Kidney (tissue), 14 donors: ENCODE measurements around the gene XRCC3. TPM values are rescaled to one million over a fixed set of nuclear protein-coding genes. Genes with fewer than 3 reads are reported as not detected.

Source experiments
- DNase-seq, 5 donors: peaks; one replicate each; pipeline ENCODE4 v3.0.0-alpha.2; 2013 to 2020
- FAIRE-seq: peaks from 2 replicates; lab custom pipeline; 2012; peaks lifted over from hg19 to GRCh38; lab: Jason Lieb, UNC
- H3K27ac ChIP-seq, 2 donors: one replicate each; pipeline ENCODE4 v1.7.0; 2013; ENCODE audit warnings: low read depth in 2 of 2, low read length in 2 of 2, inconsistent platforms in 1 of 2
- H3K27me3 ChIP-seq: one replicate; pipeline ENCODE4 v1.7.1; 2013; ENCODE audit warnings: low read length, inconsistent platforms; ENCODE audit not compliant: control insufficient read depth, insufficient read depth
- H3K36me3 ChIP-seq, 3 donors: one replicate each; pipeline versions ENCODE4 v1.7.0 to v1.7.1; 2013; ENCODE audit warnings: low read length in 3 of 3, control low read depth in 1 of 3, inconsistent platforms in 1 of 3; ENCODE audit not compliant: insufficient read depth in 3 of 3, control insufficient read depth in 2 of 3
- H3K4me1 ChIP-seq, 3 donors: one replicate each; pipeline versions ENCODE4 v1.7.0 to v1.7.1; 2013; ENCODE audit warnings: low read length in 3 of 3, inconsistent platforms in 1 of 3, low read depth in 1 of 3; ENCODE audit not compliant: control insufficient read depth in 2 of 3, insufficient read depth in 2 of 3
- H3K4me3 ChIP-seq, 3 donors: one replicate each; pipeline versions ENCODE4 v1.7.0 to v1.8.1; 2013; ENCODE audit warnings: low read length in 3 of 3, control low read depth in 1 of 3, inconsistent platforms in 1 of 3
- H3K9ac ChIP-seq, 3 donors: one replicate each; pipeline versions ENCODE4 v1.7.0 to v1.7.1; 2013; ENCODE audit warnings: low read length in 3 of 3, control low read depth in 1 of 3, inconsistent platforms in 1 of 3
- H3K9me3 ChIP-seq, 3 donors: one replicate each; pipeline versions ENCODE4 v1.7.0 to v1.7.1; 2013; ENCODE audit warnings: low read length in 3 of 3, control low read depth in 1 of 3, inconsistent platforms in 1 of 3; ENCODE audit not compliant: control insufficient read depth in 2 of 3, insufficient read depth in 1 of 3
- CTCF ChIP-seq: IDR thresholded peaks from 3 replicates; pipeline ENCODE4 v1.5.1; 2012; ENCODE audit warnings: mild to moderate bottlenecking, moderate library complexity, borderline replicate concordance; ENCODE audit not compliant: insufficient read depth; ENCODE audit errors: extremely low read depth
- intact Hi-C: fragments of 100-400 bp; cut with DNase I; formaldehyde crosslinking; loops from one replicate; pipeline ENCODE4 v1.11.1; 2022
- polyA plus RNA-seq: library from polyadenylated mRNA; stranded (reverse); fragments of 350-450 nt; fragmentation: Illumina TruSeq; extraction: RNeasy Lipid Tissue Mini Kit (QIAGEN cat#74804); gene quantifications from one replicate; pipeline ENCODE4 v1.2.3, GENCODE V29; 2014; ENCODE audit warnings: low read depth, low replicate concordance; ENCODE audit not compliant: insufficient read depth
- total RNA-seq: library from RNA; stranded (reverse); fragmentation: NEBNext Ultra II Directional; extraction: Animal tissue kit (Norgen Biotek cat#: 25700); gene quantifications from one replicate; pipeline ENCODE4 v1.2.1, GENCODE V29; 2021
- donor health status: control.
- donor health status: control.
- donor health status: control.
- donor health status: control.
- donor health status: control.
- donor health status: DM: yes; HTN: yes; CAD: no.
- donor health status: Normal renal cell carcinoma (clear cell type).

Gene XRCC3
- total and polyA plus RNA-seq, 2 donors from 2014 or later = 2.8 to 6.3 TPM

- DNase-seq (no peak), FAIRE-seq (no peak)
- no peak for TF ChIP-seq CTCF
- H3K4me1 ChIP-seq = no peaks in the 10 kb centered on the region
- H3K4me3 ChIP-seq = no peak overlapping the region
- H3K27ac ChIP-seq = no peak overlapping the region
- no peaks in the 10 kb centered on the region for H3K9me3 ChIP-seq
- intact Hi-C loops = no loop called here
- H3K27me3 ChIP-seq = no peaks in the 10 kb centered on the region
- no peak overlapping the region for H3K9ac ChIP-seq
- H3K36me3 ChIP-seq = peaks cover 0 to 13% (median 7%) of the 10 kb centered on the region in 3 donors
Observed at GRCh38 chr14:103753774-103754173, 38.5 kb upstream of the XRCC3 start.

- FAIRE-seq = no peak
- H3K9me3 ChIP-seq = no peaks in the 10 kb centered on the region
- no peak for DNase-seq
- TF ChIP-seq CTCF = no peak
- intact Hi-C loops = no loop called here
- H3K4me3 ChIP-seq = no peak overlapping the region
- H3K4me1 ChIP-seq = peaks cover 0 to 5% (median 0%) of the 10 kb centered on the region in 3 donors
- peaks cover 0 to 19% (median 13%) of the 10 kb centered on the region in 3 donors for H3K36me3 ChIP-seq
- no peak overlapping the region for H3K27ac ChIP-seq
- H3K9ac ChIP-seq = no peak overlapping the region
- no peaks in the 10 kb centered on the region for H3K27me3 ChIP-seq
Observed at GRCh38 chr14:103749860-103750259, 34.6 kb upstream of the XRCC3 start.

GRCh38 chr14:103749452-103749851 is 34.2 kb upstream of the XRCC3 start:
- DNase-seq = no peak
- no peak for TF ChIP-seq CTCF
- no peak for FAIRE-seq
- H3K9ac ChIP-seq = no peak overlapping the region
- peaks cover 0 to 5% (median 0%) of the 10 kb centered on the region in 3 donors for H3K4me1 ChIP-seq
- H3K27me3 ChIP-seq = no peaks in the 10 kb centered on the region
- H3K4me3 ChIP-seq = no peak overlapping the region
- peaks cover 0 to 19% (median 15%) of the 10 kb centered on the region in 3 donors for H3K36me3 ChIP-seq
- H3K9me3 ChIP-seq = no peaks in the 10 kb centered on the region
- no peak overlapping the region for H3K27ac ChIP-seq
- intact Hi-C loops = no loop called here

DNA sequence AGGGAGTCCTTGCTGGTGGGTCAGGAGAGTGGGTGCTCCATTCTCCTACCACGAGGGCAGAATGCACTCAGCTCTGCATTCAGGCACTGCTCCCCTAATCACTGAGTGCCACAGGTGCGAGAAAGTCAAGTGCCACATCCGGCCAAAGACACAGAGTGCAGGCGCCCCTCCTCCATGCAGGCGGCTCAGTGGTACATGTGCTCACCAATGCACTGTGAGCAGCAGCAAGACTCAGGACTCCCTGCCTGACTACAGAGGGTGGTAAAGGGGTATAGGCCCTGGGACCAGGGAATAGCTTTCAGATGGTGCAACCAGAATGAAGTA is 33.2 kb upstream of the XRCC3 start:
- Histone ChIP-seq H3K4me1 (peaks cover 0 to 5% (median 0%) of the 10 kb centered on the region in 3 donors), H3K9me3 (no peaks in the 10 kb centered on the region), H3K27ac (no peak overlapping the region), H3K4me3 (no peak overlapping the region), H3K9ac (no peak overlapping the region), H3K27me3 (no peaks in the 10 kb centered on the region), H3K36me3 (peaks cover 0 to 19% (median 13%) of the 10 kb centered on the region in 3 donors)
- no peak for DNase-seq
- TF ChIP-seq CTCF = no peak
- FAIRE-seq = no peak
- intact Hi-C loops = no loop called here
